Peyer's patch (tissue), 4 donors: ENCODE results near the gene ENPP1. TPM values are rescaled to one million over a fixed set of nuclear protein-coding genes. Genes with fewer than 3 reads are reported as not detected.

Experiments used
- DNase-seq, 3 donors: peaks; one replicate each; pipeline ENCODE4 v3.0.0-alpha.2; 2017 to 2019
- H3K27ac ChIP-seq, 4 donors: fragments of 200-600 bp; sonication (generic); one replicate each; pipeline ENCODE4 v1.5.1; 2016 to 2019
- H3K27me3 ChIP-seq, 2 donors: fragments of 200-600 bp; sonication (generic); one replicate each; pipeline ENCODE4 v1.5.1; 2019
- H3K36me3 ChIP-seq, 3 donors: fragments of 200-600 bp; sonication (generic); one replicate each; pipeline ENCODE4 v1.5.1; 2016 to 2019
- H3K4me1 ChIP-seq, 4 donors: fragments of 200-600 bp; sonication (generic); one replicate each; pipeline ENCODE4 v1.5.1; 2016 to 2019
- H3K4me3 ChIP-seq, 4 donors: fragments of 200-600 bp; sonication (generic); 1 replicate in 3 of 4; 2 replicates in 1 of 4; pipeline ENCODE4 v1.5.1; 2016 to 2019; ENCODE audit warnings: mild to moderate bottlenecking in 1 of 4
- H3K9me3 ChIP-seq, 4 donors: fragments of 200-600 bp; sonication (generic); one replicate each; pipeline ENCODE4 v1.5.1; 2016 to 2019; ENCODE audit warnings: mild to moderate bottlenecking in 1 of 4
- POLR2A ChIP-seq, 2 donors: fragments of 450-650 bp; IDR thresholded peaks; one replicate each; pipeline ENCODE4 v1.5.1; 2017; ENCODE audit warnings: antibody characterized with exemption in 2 of 2, mild to moderate bottlenecking in 2 of 2, moderate library complexity in 2 of 2
- total RNA-seq, 4 donors: library from RNA; depleted of rRNA; stranded (reverse); fragments of >200 nt; gene quantifications; one replicate each; pipeline ENCODE4 v1.1.0, GENCODE V29; 2016
- TF ChIP-seq, protein P1 (sequence below), 6 experiments: fragments of 450-650 bp in 4 of 6; fragments of 200-600 bp in 2 of 6; sonication (generic) in 1 of 6; IDR thresholded peaks; one replicate each; pipeline ENCODE4 v1.5.1; 2017 to 2019; ENCODE audit warnings: antibody characterized with exemption in 6 of 6, mild to moderate bottlenecking in 3 of 6, moderate library complexity in 1 of 6

The ENPP1 gene
- 1 to 10 TPM; 1.7 to 9.4 (median 7.1) TPM for total RNA-seq

DNA sequence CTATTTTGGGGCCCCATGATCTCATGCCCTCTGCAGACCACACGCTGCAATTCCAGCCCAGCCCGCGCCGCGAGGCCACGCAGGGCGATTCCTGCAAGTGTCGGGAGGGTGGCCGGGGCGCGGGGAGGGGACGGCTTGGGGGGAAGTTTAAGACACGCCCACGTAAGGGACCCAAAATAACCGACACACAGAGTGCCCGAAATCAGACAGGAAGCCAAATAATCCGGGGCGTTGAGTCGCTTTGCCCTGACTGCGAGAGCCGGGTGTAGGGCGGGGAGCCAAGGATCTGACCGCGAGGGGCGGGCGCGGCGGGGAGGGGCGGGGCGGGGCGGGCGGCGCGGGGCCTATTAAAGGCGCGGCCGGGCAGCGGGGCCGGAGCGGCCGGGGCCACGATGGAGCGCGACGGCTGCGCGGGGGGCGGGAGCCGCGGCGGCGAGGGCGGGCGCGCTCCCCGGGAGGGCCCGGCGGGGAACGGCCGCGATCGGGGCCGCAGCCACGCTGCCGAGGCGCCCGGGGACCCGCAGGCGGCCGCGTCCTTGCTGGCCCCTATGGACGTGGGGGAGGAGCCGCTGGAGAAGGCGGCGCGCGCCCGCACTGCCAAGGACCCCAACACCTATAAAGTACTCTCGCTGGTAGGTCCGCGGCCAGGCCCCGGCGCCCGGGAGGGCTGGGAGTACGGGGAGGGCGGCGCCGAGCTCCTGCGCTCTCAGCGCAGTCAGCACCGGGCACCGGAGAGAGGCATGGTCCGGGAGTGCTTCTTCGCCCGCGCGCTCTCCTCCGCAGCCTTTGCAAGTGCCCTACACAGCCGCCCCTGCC is at the start of gene ENPP1:
TSS of gene ENPP1 (plus strand) at position 377 of the 816 bp plus-strand sequence. CDS start at position 393, 16 bp downstream.
- Histone ChIP-seq H3K4me1 (peaks cover 0 to 6% (median 0%) of the 10 kb centered on the region in 4 donors), H3K4me3 (peak within 1 kb of the TSS; percentile 47 to 79 (median 53)), H3K36me3 (no peaks in the 10 kb centered on the region), H3K27me3 (no peaks in the 10 kb centered on the region), H3K9me3 (no peaks in the 10 kb centered on the region), H3K27ac (peak within 1 kb of the TSS in 3 of 4 donors; percentile 3 to 72 (median 24))
- DNase-seq, result peak; percentile 41 to 83 (median 78)
- peak in 1 of 2 donors; percentile 33 for TF ChIP-seq POLR2A (IDR thresholded peaks at IDR 0.05)
- TF ChIP-seq, protein P1, sequence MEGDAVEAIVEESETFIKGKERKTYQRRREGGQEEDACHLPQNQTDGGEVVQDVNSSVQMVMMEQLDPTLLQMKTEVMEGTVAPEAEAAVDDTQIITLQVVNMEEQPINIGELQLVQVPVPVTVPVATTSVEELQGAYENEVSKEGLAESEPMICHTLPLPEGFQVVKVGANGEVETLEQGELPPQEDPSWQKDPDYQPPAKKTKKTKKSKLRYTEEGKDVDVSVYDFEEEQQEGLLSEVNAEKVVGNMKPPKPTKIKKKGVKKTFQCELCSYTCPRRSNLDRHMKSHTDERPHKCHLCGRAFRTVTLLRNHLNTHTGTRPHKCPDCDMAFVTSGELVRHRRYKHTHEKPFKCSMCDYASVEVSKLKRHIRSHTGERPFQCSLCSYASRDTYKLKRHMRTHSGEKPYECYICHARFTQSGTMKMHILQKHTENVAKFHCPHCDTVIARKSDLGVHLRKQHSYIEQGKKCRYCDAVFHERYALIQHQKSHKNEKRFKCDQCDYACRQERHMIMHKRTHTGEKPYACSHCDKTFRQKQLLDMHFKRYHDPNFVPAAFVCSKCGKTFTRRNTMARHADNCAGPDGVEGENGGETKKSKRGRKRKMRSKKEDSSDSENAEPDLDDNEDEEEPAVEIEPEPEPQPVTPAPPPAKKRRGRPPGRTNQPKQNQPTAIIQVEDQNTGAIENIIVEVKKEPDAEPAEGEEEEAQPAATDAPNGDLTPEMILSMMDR (IDR thresholded peaks at IDR 0.05), result peak in 4 of 6 experiments; percentile 6 to 46 (median 39)

DNA sequence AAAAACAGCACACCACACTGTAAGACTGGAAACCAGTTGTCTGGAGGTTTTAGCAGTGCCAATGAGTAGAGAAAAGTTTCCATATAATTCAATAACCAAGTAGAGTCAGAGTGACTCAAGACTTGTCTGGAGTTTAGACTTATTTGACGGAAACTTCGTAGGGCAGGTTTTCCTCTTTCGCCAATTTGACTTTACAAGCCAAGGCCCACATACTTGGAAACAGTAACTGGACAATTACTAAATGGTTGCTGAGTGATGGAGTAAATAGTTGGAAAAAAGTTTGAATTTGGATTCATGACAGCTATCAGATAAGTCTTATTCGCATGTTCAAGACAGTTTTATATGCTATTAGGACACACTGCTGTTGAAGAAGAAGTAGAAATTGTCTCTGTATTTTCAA is 48.9 kb upstream of the ENPP1 start:
- H3K4me1 ChIP-seq, result no peaks in the 10 kb centered on the region
- no peak overlapping the region for H3K4me3 ChIP-seq
- DNase-seq, result no peak
- no peak for TF ChIP-seq POLR2A (IDR thresholded peaks at IDR 0.05)
- TF ChIP-seq, protein P1 (IDR thresholded peaks at IDR 0.05), result no peak
- H3K27ac ChIP-seq, result no peak overlapping the region
- no peaks in the 10 kb centered on the region for H3K9me3 ChIP-seq
- H3K36me3 ChIP-seq, result no peaks in the 10 kb centered on the region
- H3K27me3 ChIP-seq, result no peaks in the 10 kb centered on the region

DNA sequence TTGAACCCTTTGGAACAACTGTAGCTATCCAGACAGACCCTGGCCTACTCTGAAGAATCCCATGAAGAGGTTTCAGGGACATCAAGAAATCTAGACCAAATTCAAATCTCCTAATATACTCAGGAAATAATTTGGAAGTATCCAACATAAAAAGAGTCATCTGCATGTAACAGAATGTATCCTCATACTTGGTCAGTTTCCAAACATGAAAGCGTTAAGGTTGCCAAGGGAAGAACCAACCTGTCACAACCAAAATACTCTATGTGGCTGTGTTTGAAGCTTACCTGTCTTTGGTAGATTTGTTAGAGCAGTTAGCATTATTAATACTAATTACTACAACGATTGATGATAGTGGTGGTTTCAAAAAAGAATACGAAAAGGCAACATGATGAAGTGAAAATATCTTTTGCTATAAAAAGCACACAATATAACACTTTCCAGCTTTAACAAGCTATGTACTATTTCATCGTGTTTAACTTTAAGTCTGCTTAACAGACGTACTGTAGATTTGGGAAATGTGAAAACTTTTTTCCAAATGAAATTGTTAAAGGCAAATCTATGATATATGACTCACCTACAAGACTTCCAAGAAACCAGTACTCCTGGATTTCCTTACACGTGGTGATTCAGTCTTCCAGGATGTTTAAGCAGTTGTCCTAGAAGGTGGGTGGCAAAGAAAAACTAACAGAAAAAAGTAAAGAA is 46.6 kb upstream of the ENPP1 start:
- TF ChIP-seq, protein P1 (IDR thresholded peaks at IDR 0.05), result no peak
- TF ChIP-seq POLR2A (IDR thresholded peaks at IDR 0.05), result no peak
- Histone ChIP-seq H3K27me3 (no peaks in the 10 kb centered on the region), H3K4me3 (no peak overlapping the region), H3K9me3 (no peaks in the 10 kb centered on the region), H3K27ac (no peak overlapping the region), H3K4me1 (no peaks in the 10 kb centered on the region), H3K36me3 (no peaks in the 10 kb centered on the region)
- no peak for DNase-seq

DNA sequence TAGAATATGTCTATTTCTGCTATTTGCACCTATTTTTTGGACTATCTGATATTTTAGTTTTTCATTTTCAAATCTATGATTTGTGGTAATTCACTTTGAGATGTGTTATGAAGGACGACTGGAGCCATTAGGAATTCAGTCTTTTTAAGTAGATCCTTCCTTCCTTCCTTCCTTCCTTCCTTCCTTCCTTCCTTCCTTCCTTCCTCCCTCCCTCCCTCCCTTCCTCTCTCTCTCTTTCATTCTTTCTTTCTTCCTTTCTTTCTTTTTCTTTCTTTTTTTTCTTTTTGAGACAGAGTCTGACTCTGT is 46.1 kb upstream of the ENPP1 start:
- Histone ChIP-seq H3K9me3 (no peaks in the 10 kb centered on the region), H3K4me3 (no peak overlapping the region), H3K27me3 (no peaks in the 10 kb centered on the region), H3K4me1 (no peaks in the 10 kb centered on the region), H3K27ac (no peak overlapping the region), H3K36me3 (no peaks in the 10 kb centered on the region)
- no peak for DNase-seq
- no peak for TF ChIP-seq POLR2A (IDR thresholded peaks at IDR 0.05)
- TF ChIP-seq, protein P1 (IDR thresholded peaks at IDR 0.05), result no peak

DNA sequence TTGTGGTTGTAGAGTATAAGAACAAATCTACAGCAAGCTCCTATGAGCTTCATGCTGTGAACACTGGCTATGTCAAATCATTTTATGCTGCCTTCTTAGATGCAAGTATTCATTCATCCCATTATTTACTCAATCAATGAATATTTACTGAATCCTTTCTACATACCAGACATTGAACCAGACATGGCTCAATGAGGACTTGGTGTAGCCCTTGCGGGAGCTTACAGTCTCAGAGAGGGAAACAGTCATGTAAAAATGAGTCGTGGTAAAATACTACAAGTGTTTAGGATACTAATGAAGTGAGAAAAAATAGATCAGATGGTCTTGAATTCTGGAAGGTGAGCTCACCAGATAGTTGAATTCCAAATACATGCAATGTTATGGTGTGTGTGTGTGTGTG is 44.8 kb upstream of the ENPP1 start:
- no peak for TF ChIP-seq POLR2A (IDR thresholded peaks at IDR 0.05)
- TF ChIP-seq, protein P1 (IDR thresholded peaks at IDR 0.05), result no peak
- H3K27ac ChIP-seq, result no peak overlapping the region
- H3K36me3 ChIP-seq, result no peaks in the 10 kb centered on the region
- H3K9me3 ChIP-seq, result no peaks in the 10 kb centered on the region
- no peaks in the 10 kb centered on the region for H3K27me3 ChIP-seq
- no peak overlapping the region for H3K4me3 ChIP-seq
- H3K4me1 ChIP-seq, result no peaks in the 10 kb centered on the region
- no peak for DNase-seq
